ENCODE results near the gene TMEM169. TPM values are rescaled to one million over a fixed set of nuclear protein-coding genes. Genes with fewer than 3 reads are reported as not detected.
"Not testable (repeated sequence)": the region's sequence is repeated elsewhere in the genome, so short reads cannot be mapped to it uniquely, and the experiment has no call there.

Gene TMEM169
- total RNA-seq, 1 donor: 0.36 TPM

GRCh38 chr2:216075510-216076485 lies 5.9 kb upstream of the TMEM169 start:
- no peak for DNase-seq (ENCODE audit: low read depth)
- TF ChIP-seq, protein P1, sequence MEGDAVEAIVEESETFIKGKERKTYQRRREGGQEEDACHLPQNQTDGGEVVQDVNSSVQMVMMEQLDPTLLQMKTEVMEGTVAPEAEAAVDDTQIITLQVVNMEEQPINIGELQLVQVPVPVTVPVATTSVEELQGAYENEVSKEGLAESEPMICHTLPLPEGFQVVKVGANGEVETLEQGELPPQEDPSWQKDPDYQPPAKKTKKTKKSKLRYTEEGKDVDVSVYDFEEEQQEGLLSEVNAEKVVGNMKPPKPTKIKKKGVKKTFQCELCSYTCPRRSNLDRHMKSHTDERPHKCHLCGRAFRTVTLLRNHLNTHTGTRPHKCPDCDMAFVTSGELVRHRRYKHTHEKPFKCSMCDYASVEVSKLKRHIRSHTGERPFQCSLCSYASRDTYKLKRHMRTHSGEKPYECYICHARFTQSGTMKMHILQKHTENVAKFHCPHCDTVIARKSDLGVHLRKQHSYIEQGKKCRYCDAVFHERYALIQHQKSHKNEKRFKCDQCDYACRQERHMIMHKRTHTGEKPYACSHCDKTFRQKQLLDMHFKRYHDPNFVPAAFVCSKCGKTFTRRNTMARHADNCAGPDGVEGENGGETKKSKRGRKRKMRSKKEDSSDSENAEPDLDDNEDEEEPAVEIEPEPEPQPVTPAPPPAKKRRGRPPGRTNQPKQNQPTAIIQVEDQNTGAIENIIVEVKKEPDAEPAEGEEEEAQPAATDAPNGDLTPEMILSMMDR (IDR thresholded peaks at IDR 0.05; ENCODE audit: insufficient read depth, low read length): no peak
- H3K4me3 ChIP-seq (ENCODE audit: low read depth, low read length): no peak overlapping the region

- TF ChIP-seq, protein P1 (IDR thresholded peaks at IDR 0.05; ENCODE audit: insufficient read depth, low read length): no peak
- H3K4me3 ChIP-seq (ENCODE audit: low read depth, low read length): no peak overlapping the region
- peak; percentile 35 for DNase-seq (ENCODE audit: low read depth)
Measured at GRCh38 chr2:216078776-216079175, 2.9 kb upstream of the TMEM169 start.

DNA sequence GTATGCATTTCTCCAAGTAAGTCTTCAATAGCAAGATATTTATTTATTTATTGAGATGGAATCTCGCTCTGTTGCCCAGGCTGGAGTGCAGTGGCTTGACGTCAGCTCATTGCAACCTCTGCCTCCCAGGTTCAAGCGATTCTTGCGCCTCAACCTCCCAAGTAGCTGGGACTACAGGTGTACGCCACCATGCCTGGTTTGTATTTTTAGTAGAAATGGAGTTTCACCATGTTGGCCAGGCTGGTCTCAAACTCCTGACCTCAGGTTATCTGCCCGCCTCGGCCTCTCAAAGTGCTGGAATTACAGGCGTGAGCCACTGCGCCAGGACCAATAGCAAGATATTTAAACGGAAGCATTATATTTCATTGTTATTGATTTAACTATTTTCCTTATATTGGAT lies 1.7 kb upstream of the TMEM169 start:
- not testable (repeated sequence) for DNase-seq (ENCODE audit: low read depth); H3K4me3 ChIP-seq (ENCODE audit: low read depth, low read length)

GRCh38 chr2:216081012-216081411 lies 707 bp upstream of the TMEM169 start:
- no peak for DNase-seq (ENCODE audit: low read depth)
- peak overlapping the region; percentile 88 for H3K4me3 ChIP-seq (ENCODE audit: low read depth, low read length)
- TF ChIP-seq, protein P1 (IDR thresholded peaks at IDR 0.05; ENCODE audit: insufficient read depth, low read length): no peak

DNA sequence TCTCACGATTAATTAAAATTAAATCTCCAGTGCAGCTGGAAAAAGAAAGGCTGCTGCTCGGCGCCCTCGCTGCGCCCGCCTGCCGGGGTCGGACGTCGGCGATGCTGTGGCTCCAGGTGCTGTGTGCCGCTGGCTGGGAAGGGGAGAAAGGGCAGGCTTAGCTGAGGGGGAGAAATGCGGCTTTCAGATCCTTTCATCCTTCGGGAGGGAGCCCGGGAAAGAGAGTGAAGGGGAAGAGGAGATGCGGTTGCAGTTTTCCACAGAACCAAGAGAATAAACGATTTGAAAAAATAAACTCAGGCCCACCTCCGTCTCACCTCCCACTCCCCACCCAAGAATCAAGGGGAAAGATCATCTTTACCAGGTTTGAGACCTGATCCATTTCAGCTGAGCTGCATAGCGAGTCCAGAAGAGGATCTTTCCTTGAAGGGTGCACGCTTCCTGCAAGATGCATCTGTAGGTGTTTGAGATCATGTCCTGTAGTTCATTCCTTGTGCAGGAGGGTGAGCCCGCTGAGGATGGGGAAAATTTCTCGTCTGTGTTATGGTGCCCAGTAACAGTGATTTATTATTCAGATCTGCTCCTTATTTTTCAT lies 495 bp downstream of the TMEM169 start:
- H3K4me3 ChIP-seq (ENCODE audit: low read depth, low read length): peak overlapping the region; percentile 88
- DNase-seq (ENCODE audit: low read depth): no peak
- TF ChIP-seq, protein P1 (IDR thresholded peaks at IDR 0.05; ENCODE audit: insufficient read depth, low read length): no peak

DNA sequence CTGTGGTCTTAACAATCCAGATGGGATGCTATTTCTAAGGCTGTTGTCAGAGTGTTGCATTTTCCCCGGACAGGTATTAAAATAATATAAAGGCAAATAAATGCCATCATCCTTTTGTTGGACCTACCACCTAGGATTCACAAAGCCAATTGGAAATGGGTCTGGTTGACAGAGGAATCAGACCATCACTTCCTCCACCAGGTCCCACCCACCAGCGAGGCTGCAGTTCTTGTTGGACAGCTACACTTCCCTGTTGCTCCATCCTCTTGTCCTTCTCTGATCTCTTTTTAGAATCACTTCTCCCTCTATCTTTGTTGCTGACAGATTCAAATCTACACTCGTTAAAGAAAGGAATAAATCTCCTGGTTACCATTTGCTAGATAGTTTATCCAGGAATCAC lies 1.1 kb downstream of the TMEM169 start:
- no peak for DNase-seq (ENCODE audit: low read depth)
- no peak overlapping the region for H3K4me3 ChIP-seq (ENCODE audit: low read depth, low read length)
- TF ChIP-seq, protein P1 (IDR thresholded peaks at IDR 0.05; ENCODE audit: insufficient read depth, low read length): no peak

Measured in fibroblast of the aortic adventitia (primary cell).